ENCODE measurements around the gene LRWD1.
"Not testable (repeated sequence)": the region's sequence is repeated elsewhere in the genome, so short reads cannot be mapped to it uniquely, and the experiment has no call there.

LRWD1 gene

DNA sequence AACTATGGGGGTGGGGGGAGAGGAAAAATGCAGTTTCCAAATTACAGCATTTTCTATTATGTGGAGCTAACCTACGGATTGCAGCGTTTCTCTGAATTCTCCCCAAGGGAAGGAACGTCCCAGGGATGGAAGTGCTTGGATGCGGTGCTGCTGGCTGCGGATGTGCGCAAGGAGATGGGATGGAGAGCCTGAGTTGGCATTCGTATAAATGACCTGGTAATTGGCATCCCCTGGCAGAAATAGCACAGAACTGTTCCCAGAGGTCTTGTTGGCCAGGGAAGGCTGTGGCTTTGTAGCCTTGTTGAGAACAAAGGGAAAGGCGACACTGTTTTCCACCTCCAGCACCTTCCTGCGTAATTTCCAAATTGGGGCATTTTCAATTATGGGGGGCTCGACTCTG is 28.7 kb upstream of the LRWD1 start:
- in situ Hi-C loops (cut with HindIII; ENCODE audit: low pct_ligation_motif_present, low pct_unique_long_range_greater_than_20kb, low sequenced_read_pairs): no loop called here
- DNase-seq: no peak

GRCh38 chr7:102439963-102440795 is 24.6 kb upstream of the LRWD1 start:
- in situ Hi-C loops (cut with HindIII; ENCODE audit: low pct_ligation_motif_present, low pct_unique_long_range_greater_than_20kb, low sequenced_read_pairs): no loop called here
- DNase-seq: peak; percentile 89

DNA sequence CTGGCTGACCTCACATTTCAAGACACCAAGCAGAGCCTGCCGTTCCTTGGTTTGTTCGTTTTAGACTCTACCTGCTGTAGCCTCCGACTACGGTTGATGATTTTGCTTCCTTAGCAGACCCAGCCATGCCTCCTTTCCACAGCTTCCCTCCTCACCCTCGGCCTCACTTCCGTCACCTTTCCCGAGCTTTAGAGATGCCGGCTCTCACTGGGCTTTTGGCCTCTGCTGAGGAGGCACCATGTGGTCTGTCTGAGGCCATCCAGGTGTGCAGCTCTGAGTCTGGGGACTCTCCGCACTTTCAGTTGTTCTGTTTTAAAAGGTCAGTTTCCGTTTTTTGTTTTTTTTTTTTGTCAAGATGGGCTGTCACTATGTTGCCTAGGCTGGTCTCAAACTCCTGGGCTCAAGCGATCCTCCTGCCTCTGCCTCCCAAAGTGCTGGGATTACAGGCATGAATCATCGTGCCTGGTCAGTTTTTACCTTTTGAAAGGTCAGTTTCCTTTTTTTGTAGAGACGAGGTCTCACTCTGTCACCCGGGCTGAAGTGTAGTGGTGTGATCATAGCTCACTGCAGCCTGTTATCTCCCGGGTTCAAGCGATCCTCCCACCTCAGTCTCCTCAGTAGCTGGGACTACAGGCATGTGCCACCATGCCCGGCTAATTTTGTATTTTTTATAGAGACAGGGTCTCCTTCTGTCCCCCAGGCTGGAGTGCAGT is 19.7 kb upstream of the LRWD1 start:
- DNase-seq: no peak
- in situ Hi-C loops (cut with HindIII; ENCODE audit: low pct_ligation_motif_present, low pct_unique_long_range_greater_than_20kb, low sequenced_read_pairs): no loop called here

- DNase-seq: no peak
- in situ Hi-C loops (cut with HindIII; ENCODE audit: low pct_ligation_motif_present, low pct_unique_long_range_greater_than_20kb, low sequenced_read_pairs): no loop called here
These were observed 19.1 kb upstream of the LRWD1 start for GRCh38 chr7:102445674-102446071.

DNA sequence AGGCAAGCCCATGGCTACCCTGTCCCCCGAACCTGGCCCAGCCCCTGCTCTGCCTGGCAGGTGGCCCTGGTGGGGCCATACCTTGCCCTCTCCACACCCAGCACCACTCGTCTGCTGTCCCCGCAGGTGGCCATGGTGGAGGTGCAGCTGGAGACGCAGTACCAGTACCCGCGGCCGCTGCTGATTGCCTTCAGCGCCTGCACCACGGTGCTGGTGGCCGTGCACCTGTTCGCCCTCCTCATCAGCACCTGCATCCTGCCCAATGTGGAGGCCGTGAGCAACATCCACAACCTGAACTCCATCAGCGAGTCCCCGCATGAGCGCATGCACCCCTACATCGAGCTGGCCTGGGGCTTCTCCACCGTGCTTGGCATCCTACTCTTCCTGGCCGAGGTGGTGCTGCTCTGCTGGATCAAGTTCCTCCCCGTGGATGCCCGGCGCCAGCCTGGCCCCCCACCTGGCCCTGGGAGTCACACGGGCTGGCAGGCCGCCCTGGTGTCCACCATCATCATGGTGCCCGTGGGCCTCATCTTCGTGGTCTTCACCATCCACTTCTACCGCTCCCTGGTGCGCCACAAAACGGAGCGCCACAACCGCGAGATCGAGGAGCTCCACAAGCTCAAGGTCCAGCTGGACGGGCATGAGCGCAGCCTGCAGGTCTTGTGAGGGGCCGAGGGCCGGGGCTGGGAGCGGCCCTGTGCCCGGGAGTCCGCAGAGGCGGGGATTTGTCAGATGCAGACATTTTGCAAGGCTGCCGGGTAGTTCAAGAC is 18.2 kb upstream of the LRWD1 start:
- in situ Hi-C loops (cut with HindIII; ENCODE audit: low pct_ligation_motif_present, low pct_unique_long_range_greater_than_20kb, low sequenced_read_pairs): no loop called here

DNA sequence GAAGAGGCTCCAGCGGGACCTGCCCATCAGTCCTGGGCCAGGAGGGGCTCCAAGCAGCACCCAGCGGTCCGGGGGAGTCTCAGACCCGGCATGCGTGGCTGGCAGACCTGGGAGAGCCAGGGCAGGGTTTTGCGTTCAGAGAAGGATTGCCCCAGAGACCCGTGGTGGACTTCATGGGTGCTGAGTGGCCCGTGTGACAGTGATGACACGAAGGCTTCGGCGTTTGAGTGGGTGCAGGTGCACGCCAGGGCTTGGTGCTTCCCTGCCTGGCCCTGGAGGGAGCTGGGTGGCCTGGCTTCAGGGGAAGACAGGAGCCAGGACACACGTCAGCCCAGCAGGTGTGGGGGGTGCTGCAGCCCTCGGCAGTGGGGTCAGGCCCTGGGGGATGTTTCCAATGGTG is 17.5 kb upstream of the LRWD1 start:
- in situ Hi-C loops (cut with HindIII; ENCODE audit: low pct_ligation_motif_present, low pct_unique_long_range_greater_than_20kb, low sequenced_read_pairs): no loop called here

More for the DNA sequence above, 18.2 kb upstream of the LRWD1 start:
- DNase-seq: no peak

GRCh38 chr7:102449136-102449535 is 15.6 kb upstream of the LRWD1 start:
- in situ Hi-C loops (cut with HindIII; ENCODE audit: low pct_ligation_motif_present, low pct_unique_long_range_greater_than_20kb, low sequenced_read_pairs): no loop called here

More for the DNA sequence above, 17.5 kb upstream of the LRWD1 start:
- DNase-seq: no peak

DNA sequence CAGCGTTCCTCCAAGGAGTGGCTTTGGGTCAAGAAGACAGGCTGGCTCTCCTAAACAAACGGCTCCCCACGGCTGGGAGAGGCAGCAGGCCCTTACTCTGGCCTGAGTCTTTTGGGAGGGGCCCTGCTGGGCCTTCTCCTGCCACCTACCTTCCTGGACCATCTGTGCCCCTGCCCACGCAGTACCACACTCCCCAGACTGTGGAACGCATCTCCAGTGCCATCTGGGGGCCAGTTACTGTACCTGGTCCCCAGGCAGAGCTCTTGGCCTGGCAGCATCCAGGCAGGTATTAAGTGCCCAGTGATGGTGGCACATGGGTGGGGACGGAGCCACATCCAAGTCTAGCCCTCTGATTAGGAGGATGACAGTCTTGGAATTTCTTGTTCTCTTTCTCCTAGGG is 14.5 kb upstream of the LRWD1 start:
- in situ Hi-C loops (cut with HindIII; ENCODE audit: low pct_ligation_motif_present, low pct_unique_long_range_greater_than_20kb, low sequenced_read_pairs): no loop called here
- peak; percentile 38 for DNase-seq

More at GRCh38 chr7:102449136-102449535, 15.6 kb upstream of the LRWD1 start:
- DNase-seq: no peak

GRCh38 chr7:102451371-102452054 is 13.3 kb upstream of the LRWD1 start:
- in situ Hi-C loops (cut with HindIII; ENCODE audit: low pct_ligation_motif_present, low pct_unique_long_range_greater_than_20kb, low sequenced_read_pairs): no loop called here
- DNase-seq: no peak

GRCh38 chr7:102452451-102452850 is 12.3 kb upstream of the LRWD1 start:
- DNase-seq: no peak
- in situ Hi-C loops (cut with HindIII; ENCODE audit: low pct_ligation_motif_present, low pct_unique_long_range_greater_than_20kb, low sequenced_read_pairs): no loop called here

DNA sequence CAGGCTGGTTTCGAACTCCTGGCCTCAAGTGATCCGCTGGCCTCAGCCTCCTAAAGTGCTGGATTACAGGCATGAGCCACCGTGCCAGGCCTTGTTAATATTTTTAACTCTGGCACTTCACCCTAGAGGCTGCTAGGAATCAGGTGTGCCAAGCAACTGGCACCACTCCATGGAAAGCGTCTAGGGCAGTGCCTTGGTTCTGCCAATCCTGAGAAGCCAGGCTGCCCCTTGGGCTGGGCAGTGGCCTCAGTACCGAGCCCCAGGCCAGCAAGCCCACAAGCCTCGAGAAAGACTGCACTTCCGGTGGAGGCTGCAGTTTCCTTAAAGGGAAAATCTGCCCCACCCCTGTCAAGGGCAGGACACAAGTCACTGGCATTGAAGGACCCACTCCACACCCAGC is 11.5 kb upstream of the LRWD1 start:
- DNase-seq: no peak
- in situ Hi-C loops (cut with HindIII; ENCODE audit: low pct_ligation_motif_present, low pct_unique_long_range_greater_than_20kb, low sequenced_read_pairs): no loop called here

- in situ Hi-C loops (cut with HindIII; ENCODE audit: low pct_ligation_motif_present, low pct_unique_long_range_greater_than_20kb, low sequenced_read_pairs): no loop called here
- no peak for DNase-seq
These were observed 10.3 kb upstream of the LRWD1 start for GRCh38 chr7:102454468-102454867.

- DNase-seq; in situ Hi-C loops (cut with HindIII; ENCODE audit: low pct_ligation_motif_present, low pct_unique_long_range_greater_than_20kb, low sequenced_read_pairs): not testable (repeated sequence)
These were observed 9.9 kb upstream of the LRWD1 start for GRCh38 chr7:102454932-102455331.

DNA sequence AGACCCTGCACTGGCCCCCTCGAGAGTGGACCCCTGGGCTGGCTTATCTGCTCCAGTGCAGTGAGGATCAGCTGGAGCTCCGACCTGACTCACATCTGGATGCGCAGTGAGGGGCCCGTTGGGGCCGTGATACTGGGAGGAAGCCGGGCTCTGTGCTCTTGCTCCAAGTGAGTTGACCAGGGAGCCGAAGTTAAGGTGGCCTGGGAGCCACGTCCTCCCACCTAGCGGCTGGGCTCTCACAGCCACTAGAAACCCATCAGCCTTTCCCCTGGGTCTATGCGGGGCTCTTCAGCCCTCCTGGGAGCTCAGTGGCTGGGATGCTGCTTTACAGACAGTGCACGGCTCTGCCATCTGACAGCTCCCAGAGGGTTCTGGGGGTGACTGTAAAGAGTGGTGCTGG is 9.2 kb upstream of the LRWD1 start:
- DNase-seq: no peak
- in situ Hi-C loops (cut with HindIII; ENCODE audit: low pct_ligation_motif_present, low pct_unique_long_range_greater_than_20kb, low sequenced_read_pairs): no loop called here

DNA sequence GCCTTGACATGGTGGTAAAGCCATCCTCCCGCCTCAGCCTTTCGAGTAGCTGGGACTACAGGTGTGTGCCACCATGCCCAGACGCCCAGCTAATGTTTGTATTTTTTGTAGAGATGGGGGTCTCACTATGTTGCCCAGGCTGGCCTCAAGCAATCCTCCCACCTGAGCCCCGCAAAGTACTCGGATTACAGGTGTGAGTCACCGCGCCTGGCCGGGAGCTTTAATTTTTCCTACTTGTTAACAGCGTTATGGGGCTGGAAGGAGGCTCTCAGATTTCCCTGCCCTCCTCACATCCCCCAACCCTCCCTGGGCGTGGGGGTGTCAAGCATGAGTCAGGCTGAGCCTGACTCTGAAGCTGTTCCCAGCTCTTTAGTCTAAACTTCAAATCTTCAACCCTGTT is 8.5 kb upstream of the LRWD1 start:
- in situ Hi-C loops (cut with HindIII; ENCODE audit: low pct_ligation_motif_present, low pct_unique_long_range_greater_than_20kb, low sequenced_read_pairs): no loop called here
- DNase-seq: no peak

- DNase-seq: no peak
- in situ Hi-C loops (cut with HindIII; ENCODE audit: low pct_ligation_motif_present, low pct_unique_long_range_greater_than_20kb, low sequenced_read_pairs): no loop called here
These were observed 7.3 kb upstream of the LRWD1 start for GRCh38 chr7:102457352-102457924.

- in situ Hi-C loops (cut with HindIII; ENCODE audit: low pct_ligation_motif_present, low pct_unique_long_range_greater_than_20kb, low sequenced_read_pairs): no loop called here
- no peak for DNase-seq
These were observed 5.5 kb upstream of the LRWD1 start for GRCh38 chr7:102459221-102459844.

DNA sequence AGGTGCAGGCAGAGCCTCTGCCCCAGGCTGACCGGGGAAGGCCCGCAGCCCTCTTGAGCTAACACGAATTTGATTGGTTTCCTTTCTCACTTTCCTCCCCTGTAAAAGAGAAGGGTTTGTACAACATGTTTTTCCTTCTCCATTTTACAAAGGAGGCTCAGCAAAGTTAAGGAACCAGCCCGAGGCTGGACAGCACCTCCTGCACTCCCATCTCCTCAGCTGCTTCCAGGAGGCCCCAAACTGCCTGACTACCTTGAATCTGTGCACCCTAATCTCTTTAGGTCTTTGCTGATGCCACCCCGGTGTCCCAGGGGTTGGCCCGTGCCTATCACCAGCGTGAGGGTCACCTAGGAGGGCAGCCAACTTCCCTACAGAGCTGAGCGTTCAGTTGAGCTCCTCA is 4.3 kb upstream of the LRWD1 start:
- in situ Hi-C loops (cut with HindIII; ENCODE audit: low pct_ligation_motif_present, low pct_unique_long_range_greater_than_20kb, low sequenced_read_pairs): no loop called here
- DNase-seq: no peak

All from ACHN (cell line).